ENCODE results near the gene ASAP2. TPM values are rescaled to one million over a fixed set of nuclear protein-coding genes. Genes with fewer than 3 reads are reported as not detected.

ASAP2 gene
- total RNA-seq, 2 experiments from 2014 or later, result 0.27 TPM; not detected in 1

- ChIA-PET CTCF (ENCODE audit: unreplicated experiment) (no interaction called here), POLR2A (no interaction called here)
- H3K9me2 ChIP-seq (ENCODE audit: insufficient read depth, low read length), result no peaks in the 10 kb centered on the region
- no peak overlapping the region for H3K4me3 ChIP-seq (ENCODE audit: low read depth, low read length, poor library complexity, severe bottlenecking)
- H3K27ac ChIP-seq (ENCODE audit: low read depth, low read length, poor library complexity, severe bottlenecking), result no peak overlapping the region
- H4K20me1 ChIP-seq (ENCODE audit: insufficient read depth, low read length), result no peaks in the 10 kb centered on the region
- intact Hi-C loops (cut with micrococcal nuclease; ENCODE audit: unreplicated experiment), result no loop called here
- no peak for DNase-seq (ENCODE audit: low spot score)
- TF ChIP-seq EZH2phosphoT487 (IDR thresholded peaks at IDR 0.05; ENCODE audit: borderline replicate concordance, low read depth, low read length) (no peak), CTCF (conservative IDR thresholded peaks at IDR 0.05; ENCODE audit: low read length) (no peak)
- peaks cover 5% of the 10 kb centered on the region for H3K4me1 ChIP-seq (ENCODE audit: insufficient read depth, low read length, poor library complexity, severe bottlenecking)
- BruUV-seq (replicated peaks), result no TSS peak
- H3K79me2 ChIP-seq (ENCODE audit: insufficient read depth, low read depth, low read length), result no peaks in the 10 kb centered on the region
- no peaks in the 10 kb centered on the region for H3K9me3 ChIP-seq (ENCODE audit: low read length)
- H3K36me3 ChIP-seq (ENCODE audit: insufficient read depth, low read length), result no peaks in the 10 kb centered on the region
- H3K4me2 ChIP-seq (ENCODE audit: low read length), result no peak overlapping the region
- H2AFZ ChIP-seq (ENCODE audit: low read length), result no peak overlapping the region
Observed at GRCh38 chr2:9355270-9355669, 148.7 kb downstream of the ASAP2 start.

GRCh38 chr2:9355716-9356115 lies 149.1 kb downstream of the ASAP2 start:
- ChIA-PET POLR2A (interaction anchor here (0.6 kb wide), 1 partner anchor 8 kb away, joined by 3 read pairs; no protein-coding TSS in a partner anchor), CTCF (ENCODE audit: unreplicated experiment) (no interaction called here)
- Histone ChIP-seq H3K4me1 (ENCODE audit: insufficient read depth, low read length, poor library complexity, severe bottlenecking) (peaks cover 5% of the 10 kb centered on the region), H3K27ac (ENCODE audit: low read depth, low read length, poor library complexity, severe bottlenecking) (no peak overlapping the region), H3K9me2 (ENCODE audit: insufficient read depth, low read length) (no peaks in the 10 kb centered on the region), H2AFZ (ENCODE audit: low read length) (no peak overlapping the region), H3K36me3 (ENCODE audit: insufficient read depth, low read length) (no peaks in the 10 kb centered on the region), H3K79me2 (ENCODE audit: insufficient read depth, low read depth, low read length) (no peaks in the 10 kb centered on the region), H3K9me3 (ENCODE audit: low read length) (no peaks in the 10 kb centered on the region), H4K20me1 (ENCODE audit: insufficient read depth, low read length) (no peaks in the 10 kb centered on the region), H3K4me2 (ENCODE audit: low read length) (no peak overlapping the region), H3K4me3 (ENCODE audit: low read depth, low read length, poor library complexity, severe bottlenecking) (no peak overlapping the region)
- BruUV-seq (replicated peaks), result no TSS peak
- no peak for TF ChIP-seq EZH2phosphoT487 (IDR thresholded peaks at IDR 0.05; ENCODE audit: borderline replicate concordance, low read depth, low read length)
- no peak for TF ChIP-seq CTCF (conservative IDR thresholded peaks at IDR 0.05; ENCODE audit: low read length)
- DNase-seq (ENCODE audit: low spot score), result no peak
- intact Hi-C loops (cut with micrococcal nuclease; ENCODE audit: unreplicated experiment), result no loop called here

- no peaks in the 10 kb centered on the region for H3K9me3 ChIP-seq (ENCODE audit: low read length)
- H4K20me1 ChIP-seq (ENCODE audit: insufficient read depth, low read length), result no peaks in the 10 kb centered on the region
- H3K4me1 ChIP-seq (ENCODE audit: insufficient read depth, low read length, poor library complexity, severe bottlenecking), result peaks cover 5% of the 10 kb centered on the region
- no peak overlapping the region for H3K27ac ChIP-seq (ENCODE audit: low read depth, low read length, poor library complexity, severe bottlenecking)
- DNase-seq (ENCODE audit: low spot score), result no peak
- no peak overlapping the region for H2AFZ ChIP-seq (ENCODE audit: low read length)
- no peaks in the 10 kb centered on the region for H3K9me2 ChIP-seq (ENCODE audit: insufficient read depth, low read length)
- ChIA-PET CTCF (ENCODE audit: unreplicated experiment) (no interaction called here), POLR2A (interaction anchor here (0.6 to 0.7 kb wide), 2 partner anchors 9 kb away, joined by 3 read pairs; no protein-coding TSS in a partner anchor)
- no peaks in the 10 kb centered on the region for H3K79me2 ChIP-seq (ENCODE audit: insufficient read depth, low read depth, low read length)
- BruUV-seq (replicated peaks), result no TSS peak
- no peaks in the 10 kb centered on the region for H3K36me3 ChIP-seq (ENCODE audit: insufficient read depth, low read length)
- no peak overlapping the region for H3K4me3 ChIP-seq (ENCODE audit: low read depth, low read length, poor library complexity, severe bottlenecking)
- TF ChIP-seq CTCF (conservative IDR thresholded peaks at IDR 0.05; ENCODE audit: low read length) (no peak), EZH2phosphoT487 (IDR thresholded peaks at IDR 0.05; ENCODE audit: borderline replicate concordance, low read depth, low read length) (no peak)
- intact Hi-C loops (cut with micrococcal nuclease; ENCODE audit: unreplicated experiment), result no loop called here
- no peak overlapping the region for H3K4me2 ChIP-seq (ENCODE audit: low read length)
Observed at GRCh38 chr2:9356261-9356660, 149.6 kb downstream of the ASAP2 start.
